HepG2 (cell line): ENCODE measurements around the gene YIF1A. TPM values are rescaled to one million over a fixed set of nuclear protein-coding genes. Genes with fewer than 3 reads are reported as not detected.

Experiments
- GATAD1 ChIP-seq: IDR thresholded peaks from 2 replicates; pipeline ENCODE4 v1.6.1; 2016; ENCODE audit warnings: missing genetic modification reagents, missing compliant biosample characterization
- KAT2B ChIP-seq: fragments of 150-350 bp; IDR thresholded peaks from 2 replicates; pipeline ENCODE4 v1.6.1; 2014; ENCODE audit warnings: low read depth, low read length, borderline replicate concordance
- KDM5A ChIP-seq: fragments of 200-600 bp; sonication (generic); IDR thresholded peaks from 2 replicates; pipeline ENCODE4 v1.7.0; 2018; ENCODE audit warnings: antibody characterized with exemption, mild to moderate bottlenecking, low read length, borderline replicate concordance
- NFE2 ChIP-seq: sonication (generic); formaldehyde crosslinking; IDR thresholded peaks from 2 replicates; pipeline ENCODE4 v1.4.0; 2020; ENCODE audit warnings: missing genetic modification reagents
- PITX1 ChIP-seq: sonication (generic); formaldehyde crosslinking; IDR thresholded peaks from 2 replicates; pipeline ENCODE4 v1.5.1; 2020; ENCODE audit warnings: mild to moderate bottlenecking, missing genetic modification reagents
- SIN3B ChIP-seq: fragments of 150-350 bp; IDR thresholded peaks from 2 replicates; pipeline ENCODE4 v1.6.1; 2014; ENCODE audit warnings: low read length
- SOX6 ChIP-seq, 2 experiments: fragments of 450-650 bp in 1 of 2; sonication (generic) in 1 of 2; formaldehyde crosslinking in 1 of 2; IDR thresholded peaks; 2 replicates each; pipeline versions ENCODE4 v1.4.0 to v1.6.1; 2017 to 2020; ENCODE audit warnings: antibody characterized with exemption in 1 of 2, mild to moderate bottlenecking in 1 of 2, missing genetic modification reagents in 1 of 2
- U2AF1 ChIP-seq: fragments of 200-400 bp; formaldehyde crosslinking; optimal IDR thresholded peaks from 2 replicates; pipeline ENCODE3; 2017; ENCODE audit warnings: mild to moderate bottlenecking, low read depth, low read length
- ZNF101 ChIP-seq: sonication (generic); formaldehyde crosslinking; IDR thresholded peaks from 2 replicates; pipeline ENCODE4 v1.4.0; 2020; ENCODE audit warnings: mild to moderate bottlenecking, low read depth, missing genetic modification reagents, borderline replicate concordance
- ZNF143 ChIP-seq: sonication (generic); formaldehyde crosslinking; IDR thresholded peaks from 2 replicates; pipeline ENCODE4 v1.4.0; 2020; ENCODE audit warnings: missing genetic modification reagents
- ZNF235 ChIP-seq: sonication (generic); formaldehyde crosslinking; IDR thresholded peaks from 2 replicates; pipeline ENCODE4 v1.8.1; 2023; ENCODE audit warnings: mild to moderate bottlenecking, missing genetic modification reagents, borderline replicate concordance
- ZNF264 ChIP-seq: sonication (generic); formaldehyde crosslinking; IDR thresholded peaks from 2 replicates; pipeline ENCODE4 v1.4.0; 2020; ENCODE audit warnings: missing genetic modification reagents
- ZNF547 ChIP-seq: sonication (generic); formaldehyde crosslinking; IDR thresholded peaks from 2 replicates; pipeline ENCODE4 v1.5.1; 2020; ENCODE audit warnings: mild to moderate bottlenecking, missing genetic modification reagents
- ZNF782 ChIP-seq: sonication (generic); formaldehyde crosslinking; IDR thresholded peaks from 2 replicates; pipeline ENCODE4 v1.4.0; 2020; ENCODE audit warnings: missing genetic modification reagents, mild to moderate bottlenecking, borderline replicate concordance
- polyA plus RNA-seq, 8 experiments: library from polyadenylated mRNA; depleted of rRNA in 3 of 8; stranded (reverse) in 7 of 8; unstranded in 1 of 8; fragments of >200 nt; fragmentation: Illumina TruSeq in 4 of 8; extraction: Trizol in 4 of 8; gene quantifications; 2 replicates each; pipeline versions ENCODE4 v1.2.1 to v1.2.3, GENCODE V29; 2011 to 2016; ENCODE audit warnings: low read depth in 4 of 8, missing spikeins in 1 of 8, mixed read lengths in 1 of 8; ENCODE audit not compliant: insufficient read depth in 1 of 8
- total RNA-seq, 5 experiments: library from RNA; depleted of rRNA; stranded (reverse); fragments of >200 nt; fragmentation: Illumina TruSeq; extraction: Trizol; gene quantifications; 2 replicates each; pipeline ENCODE4 v1.2.3, GENCODE V29; 2016; ENCODE audit warnings: low read depth in 1 of 5
- TF ChIP-seq, protein P1 (sequence below): sonication (generic); formaldehyde crosslinking; IDR thresholded peaks from 2 replicates; pipeline ENCODE4 v1.4.0; 2020; ENCODE audit warnings: missing genetic modification reagents
- TF ChIP-seq, protein P2 (sequence below): sonication (generic); formaldehyde crosslinking; IDR thresholded peaks from 2 replicates; pipeline ENCODE4 v1.8.0; 2022; ENCODE audit warnings: mild to moderate bottlenecking, missing genetic modification reagents, borderline replicate concordance
- TF ChIP-seq, protein P3 (sequence below): sonication (generic); formaldehyde crosslinking; IDR thresholded peaks from 2 replicates; pipeline ENCODE4 v1.8.1; 2023; ENCODE audit warnings: mild to moderate bottlenecking, missing genetic modification reagents
- TF ChIP-seq, protein P4 (sequence below): sonication (generic); formaldehyde crosslinking; IDR thresholded peaks from 2 replicates; pipeline ENCODE4 v1.5.0; 2020; ENCODE audit warnings: missing genetic modification reagents

YIF1A gene
- total and polyA plus RNA-seq, 2 of the 13 experiments (the other 11 are each of a cell fraction or from before 2014, with no cell fraction given) = 133 to 145 TPM

DNA sequence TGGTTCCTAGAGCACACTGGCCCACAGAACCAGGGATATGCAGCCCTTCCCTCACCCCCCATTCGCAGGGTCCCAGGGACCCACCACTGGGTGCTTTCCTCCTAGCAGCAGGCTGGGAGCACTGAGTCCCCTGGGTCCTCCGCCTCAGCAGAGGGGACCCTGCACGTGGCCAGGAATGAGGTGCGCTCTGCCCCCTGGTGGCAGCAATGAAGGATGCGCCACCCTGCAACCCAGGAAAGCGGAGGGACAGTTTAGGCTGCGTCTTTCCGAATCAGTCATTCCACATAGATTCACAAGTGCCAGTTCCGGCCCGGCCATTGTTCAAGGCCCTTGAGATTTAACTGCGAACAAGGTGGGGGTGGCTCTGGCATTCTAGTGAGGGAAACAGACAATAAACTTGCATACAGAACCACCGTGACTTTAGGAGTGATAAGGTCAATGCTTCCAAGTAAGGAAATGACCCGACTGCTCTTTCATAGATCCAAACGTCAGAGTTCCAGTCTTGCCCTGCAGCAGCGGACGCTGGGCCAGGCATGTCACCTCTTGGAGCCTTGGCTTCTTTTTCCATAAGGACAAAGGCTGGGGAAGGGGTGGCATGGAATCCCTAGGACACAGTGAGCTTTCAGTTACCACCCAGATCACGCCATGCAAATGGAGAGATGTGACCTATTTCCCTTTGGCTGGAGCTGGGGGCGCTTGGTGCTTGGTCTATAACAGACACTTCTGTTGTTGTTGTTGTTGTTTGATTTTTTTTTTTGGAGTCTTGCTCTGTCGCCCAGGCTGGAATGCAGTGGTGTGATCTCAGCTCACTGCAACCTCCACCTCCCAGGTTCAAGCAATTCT lies 39.6 kb upstream of the YIF1A start (continued):
- TF ChIP-seq SIN3B = no peak
- no peak for TF ChIP-seq NFE2 (CRISPR knock-in tag)
- TF ChIP-seq ZNF782 (CRISPR knock-in tag) = no peak
- TF ChIP-seq GATAD1 (CRISPR knock-in tag) = peak; percentile 76
- TF ChIP-seq, protein P1, sequence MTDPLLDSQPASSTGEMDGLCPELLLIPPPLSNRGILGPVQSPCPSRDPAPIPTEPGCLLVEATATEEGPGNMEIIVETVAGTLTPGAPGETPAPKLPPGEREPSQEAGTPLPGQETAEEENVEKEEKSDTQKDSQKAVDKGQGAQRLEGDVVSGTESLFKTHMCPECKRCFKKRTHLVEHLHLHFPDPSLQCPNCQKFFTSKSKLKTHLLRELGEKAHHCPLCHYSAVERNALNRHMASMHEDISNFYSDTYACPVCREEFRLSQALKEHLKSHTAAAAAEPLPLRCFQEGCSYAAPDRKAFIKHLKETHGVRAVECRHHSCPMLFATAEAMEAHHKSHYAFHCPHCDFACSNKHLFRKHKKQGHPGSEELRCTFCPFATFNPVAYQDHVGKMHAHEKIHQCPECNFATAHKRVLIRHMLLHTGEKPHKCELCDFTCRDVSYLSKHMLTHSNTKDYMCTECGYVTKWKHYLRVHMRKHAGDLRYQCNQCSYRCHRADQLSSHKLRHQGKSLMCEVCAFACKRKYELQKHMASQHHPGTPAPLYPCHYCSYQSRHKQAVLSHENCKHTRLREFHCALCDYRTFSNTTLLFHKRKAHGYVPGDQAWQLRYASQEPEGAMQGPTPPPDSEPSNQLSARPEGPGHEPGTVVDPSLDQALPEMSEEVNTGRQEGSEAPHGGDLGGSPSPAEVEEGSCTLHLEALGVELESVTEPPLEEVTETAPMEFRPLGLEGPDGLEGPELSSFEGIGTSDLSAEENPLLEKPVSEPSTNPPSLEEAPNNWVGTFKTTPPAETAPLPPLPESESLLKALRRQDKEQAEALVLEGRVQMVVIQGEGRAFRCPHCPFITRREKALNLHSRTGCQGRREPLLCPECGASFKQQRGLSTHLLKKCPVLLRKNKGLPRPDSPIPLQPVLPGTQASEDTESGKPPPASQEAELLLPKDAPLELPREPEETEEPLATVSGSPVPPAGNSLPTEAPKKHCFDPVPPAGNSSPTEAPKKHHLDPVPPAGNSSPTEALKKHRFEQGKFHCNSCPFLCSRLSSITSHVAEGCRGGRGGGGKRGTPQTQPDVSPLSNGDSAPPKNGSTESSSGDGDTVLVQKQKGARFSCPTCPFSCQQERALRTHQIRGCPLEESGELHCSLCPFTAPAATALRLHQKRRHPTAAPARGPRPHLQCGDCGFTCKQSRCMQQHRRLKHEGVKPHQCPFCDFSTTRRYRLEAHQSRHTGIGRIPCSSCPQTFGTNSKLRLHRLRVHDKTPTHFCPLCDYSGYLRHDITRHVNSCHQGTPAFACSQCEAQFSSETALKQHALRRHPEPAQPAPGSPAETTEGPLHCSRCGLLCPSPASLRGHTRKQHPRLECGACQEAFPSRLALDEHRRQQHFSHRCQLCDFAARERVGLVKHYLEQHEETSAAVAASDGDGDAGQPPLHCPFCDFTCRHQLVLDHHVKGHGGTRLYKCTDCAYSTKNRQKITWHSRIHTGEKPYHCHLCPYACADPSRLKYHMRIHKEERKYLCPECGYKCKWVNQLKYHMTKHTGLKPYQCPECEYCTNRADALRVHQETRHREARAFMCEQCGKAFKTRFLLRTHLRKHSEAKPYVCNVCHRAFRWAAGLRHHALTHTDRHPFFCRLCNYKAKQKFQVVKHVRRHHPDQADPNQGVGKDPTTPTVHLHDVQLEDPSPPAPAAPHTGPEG = peak; percentile 68; the same call in 1 of the 2 replicates
- TF ChIP-seq ZNF547 (CRISPR knock-in tag) = no peak
- TF ChIP-seq KAT2B = no peak
- no peak for TF ChIP-seq U2AF1
- TF ChIP-seq, protein P2, sequence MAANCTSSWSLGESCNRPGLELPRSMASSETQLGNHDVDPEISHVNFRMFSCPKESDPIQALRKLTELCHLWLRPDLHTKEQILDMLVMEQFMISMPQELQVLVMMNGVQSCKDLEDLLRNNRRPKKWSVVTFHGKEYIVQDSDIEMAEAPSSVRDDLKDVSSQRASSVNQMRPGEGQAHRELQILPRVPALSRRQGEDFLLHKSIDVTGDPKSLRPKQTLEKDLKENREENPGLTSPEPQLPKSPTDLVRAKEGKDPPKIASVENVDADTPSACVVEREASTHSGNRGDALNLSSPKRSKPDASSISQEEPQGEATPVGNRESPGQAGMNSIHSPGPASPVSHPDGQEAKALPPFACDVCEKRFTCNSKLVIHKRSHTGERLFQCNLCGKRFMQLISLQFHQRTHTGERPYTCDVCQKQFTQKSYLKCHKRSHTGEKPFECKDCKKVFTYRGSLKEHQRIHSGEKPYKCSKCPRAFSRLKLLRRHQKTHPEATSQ (CRISPR knock-in tag) = peak; percentile 82; the same call in 1 of the 2 replicates
- TF ChIP-seq PITX1 (CRISPR knock-in tag) = no peak
- TF ChIP-seq ZNF101 (CRISPR knock-in tag) = no peak
- TF ChIP-seq ZNF264 (CRISPR knock-in tag) = 0 out of 2 replicates have a peak, but pooled peaks have one; percentile 41
- no peak for TF ChIP-seq ZNF235 (CRISPR knock-in tag)
- TF ChIP-seq SOX6 (IDR thresholded peaks at IDR 0.05) = no peak
- TF ChIP-seq SOX6 (CRISPR knock-in tag; IDR thresholded peaks at IDR 0.05) = peak; percentile 54
- TF ChIP-seq, protein P3, sequence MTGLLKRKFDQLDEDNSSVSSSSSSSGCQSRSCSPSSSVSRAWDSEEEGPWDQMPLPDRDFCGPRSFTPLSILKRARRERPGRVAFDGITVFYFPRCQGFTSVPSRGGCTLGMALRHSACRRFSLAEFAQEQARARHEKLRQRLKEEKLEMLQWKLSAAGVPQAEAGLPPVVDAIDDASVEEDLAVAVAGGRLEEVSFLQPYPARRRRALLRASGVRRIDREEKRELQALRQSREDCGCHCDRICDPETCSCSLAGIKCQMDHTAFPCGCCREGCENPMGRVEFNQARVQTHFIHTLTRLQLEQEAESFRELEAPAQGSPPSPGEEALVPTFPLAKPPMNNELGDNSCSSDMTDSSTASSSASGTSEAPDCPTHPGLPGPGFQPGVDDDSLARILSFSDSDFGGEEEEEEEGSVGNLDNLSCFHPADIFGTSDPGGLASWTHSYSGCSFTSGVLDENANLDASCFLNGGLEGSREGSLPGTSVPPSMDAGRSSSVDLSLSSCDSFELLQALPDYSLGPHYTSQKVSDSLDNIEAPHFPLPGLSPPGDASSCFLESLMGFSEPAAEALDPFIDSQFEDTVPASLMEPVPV (CRISPR knock-in tag) = no peak
- TF ChIP-seq KDM5A = no peak
- TF ChIP-seq, protein P4, sequence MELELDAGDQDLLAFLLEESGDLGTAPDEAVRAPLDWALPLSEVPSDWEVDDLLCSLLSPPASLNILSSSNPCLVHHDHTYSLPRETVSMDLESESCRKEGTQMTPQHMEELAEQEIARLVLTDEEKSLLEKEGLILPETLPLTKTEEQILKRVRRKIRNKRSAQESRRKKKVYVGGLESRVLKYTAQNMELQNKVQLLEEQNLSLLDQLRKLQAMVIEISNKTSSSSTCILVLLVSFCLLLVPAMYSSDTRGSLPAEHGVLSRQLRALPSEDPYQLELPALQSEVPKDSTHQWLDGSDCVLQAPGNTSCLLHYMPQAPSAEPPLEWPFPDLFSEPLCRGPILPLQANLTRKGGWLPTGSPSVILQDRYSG (CRISPR knock-in tag) = no peak
- peak; percentile 43; the same call in 1 of the 2 replicates for TF ChIP-seq ZNF143 (CRISPR knock-in tag)
